ENCODE results near the gene UBE2F.
A peak's percentile ranks its signal among the peaks of the same experiment; 100 is the strongest.
"Not testable (repeated sequence)": the region's sequence is repeated elsewhere in the genome, so short reads cannot be mapped to it uniquely, and the experiment has no call there.

The UBE2F gene

GRCh38 chr2:237980751-237981150, 13.9 kb downstream of the UBE2F start:
- H3K27ac ChIP-seq (replicated peaks) = peak overlapping the region; percentile 65
- no peaks in the 10 kb centered on the region for H3K27me3 ChIP-seq (ENCODE audit: insufficient read depth, poor library complexity, severe bottlenecking)
- TF ChIP-seq GABPA (IDR thresholded peaks at IDR 0.05; ENCODE audit: low read depth) (no peak), POLR2AphosphoS5 (IDR thresholded peaks at IDR 0.05; ENCODE audit: low read depth) (peak; percentile 79; the same call in 1 of the 2 replicates)
- H3K4me3 ChIP-seq (replicated peaks; ENCODE audit: insufficient read depth, low read length) = no peak overlapping the region
- DNase-seq (ENCODE audit: low read depth in 1 of 2, low spot score in 1 of 2) = peak in 1 of 2 experiments; percentile 88

DNA sequence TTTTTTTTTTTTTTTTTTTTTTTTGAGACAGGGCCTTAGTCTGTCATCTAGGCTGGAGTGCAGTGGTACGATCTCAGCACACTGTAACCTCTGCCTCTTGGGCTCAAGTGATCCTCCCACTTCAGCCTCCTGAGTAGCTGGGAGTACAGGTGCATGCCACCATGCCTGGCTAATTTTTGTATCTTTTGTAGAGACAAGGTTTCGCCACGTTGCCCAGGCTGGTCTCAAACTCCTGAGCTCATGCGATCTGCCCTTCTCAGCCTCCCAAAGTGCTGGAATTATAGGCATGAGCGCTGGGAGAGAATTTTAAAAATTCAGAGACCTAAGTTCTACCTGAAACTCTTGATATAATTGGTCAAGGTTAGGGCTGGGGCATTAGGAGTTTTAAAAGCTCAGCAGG, 14.8 kb downstream of the UBE2F start:
- not testable (repeated sequence) for H3K27ac ChIP-seq (replicated peaks); H3K4me3 ChIP-seq (replicated peaks; ENCODE audit: insufficient read depth, low read length); H3K27me3 ChIP-seq (ENCODE audit: insufficient read depth, poor library complexity, severe bottlenecking); DNase-seq (ENCODE audit: low read depth in 1 of 2, low spot score in 1 of 2)

- no peak for TF ChIP-seq GABPA (IDR thresholded peaks at IDR 0.05; ENCODE audit: low read depth)
- no peak for TF ChIP-seq CTCF (IDR thresholded peaks at IDR 0.05; ENCODE audit: insufficient read depth, low read length)
- TF ChIP-seq, protein P1, sequence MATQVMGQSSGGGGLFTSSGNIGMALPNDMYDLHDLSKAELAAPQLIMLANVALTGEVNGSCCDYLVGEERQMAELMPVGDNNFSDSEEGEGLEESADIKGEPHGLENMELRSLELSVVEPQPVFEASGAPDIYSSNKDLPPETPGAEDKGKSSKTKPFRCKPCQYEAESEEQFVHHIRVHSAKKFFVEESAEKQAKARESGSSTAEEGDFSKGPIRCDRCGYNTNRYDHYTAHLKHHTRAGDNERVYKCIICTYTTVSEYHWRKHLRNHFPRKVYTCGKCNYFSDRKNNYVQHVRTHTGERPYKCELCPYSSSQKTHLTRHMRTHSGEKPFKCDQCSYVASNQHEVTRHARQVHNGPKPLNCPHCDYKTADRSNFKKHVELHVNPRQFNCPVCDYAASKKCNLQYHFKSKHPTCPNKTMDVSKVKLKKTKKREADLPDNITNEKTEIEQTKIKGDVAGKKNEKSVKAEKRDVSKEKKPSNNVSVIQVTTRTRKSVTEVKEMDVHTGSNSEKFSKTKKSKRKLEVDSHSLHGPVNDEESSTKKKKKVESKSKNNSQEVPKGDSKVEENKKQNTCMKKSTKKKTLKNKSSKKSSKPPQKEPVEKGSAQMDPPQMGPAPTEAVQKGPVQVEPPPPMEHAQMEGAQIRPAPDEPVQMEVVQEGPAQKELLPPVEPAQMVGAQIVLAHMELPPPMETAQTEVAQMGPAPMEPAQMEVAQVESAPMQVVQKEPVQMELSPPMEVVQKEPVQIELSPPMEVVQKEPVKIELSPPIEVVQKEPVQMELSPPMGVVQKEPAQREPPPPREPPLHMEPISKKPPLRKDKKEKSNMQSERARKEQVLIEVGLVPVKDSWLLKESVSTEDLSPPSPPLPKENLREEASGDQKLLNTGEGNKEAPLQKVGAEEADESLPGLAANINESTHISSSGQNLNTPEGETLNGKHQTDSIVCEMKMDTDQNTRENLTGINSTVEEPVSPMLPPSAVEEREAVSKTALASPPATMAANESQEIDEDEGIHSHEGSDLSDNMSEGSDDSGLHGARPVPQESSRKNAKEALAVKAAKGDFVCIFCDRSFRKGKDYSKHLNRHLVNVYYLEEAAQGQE (IDR thresholded peaks at IDR 0.05; ENCODE audit: insufficient replicate concordance, low read depth) = no peak
- no peak for TF ChIP-seq POLR2AphosphoS5 (IDR thresholded peaks at IDR 0.05; ENCODE audit: low read depth)
- TF ChIP-seq SPI1 (IDR thresholded peaks at IDR 0.05; ENCODE audit: borderline replicate concordance, low read depth) = no peak
- no peak for DNase-seq (ENCODE audit: low read depth in 1 of 2, low spot score in 1 of 2)
- Histone ChIP-seq H3K27ac (replicated peaks) (no peak overlapping the region), H3K27me3 (ENCODE audit: insufficient read depth, poor library complexity, severe bottlenecking) (no peaks in the 10 kb centered on the region), H3K4me3 (replicated peaks; ENCODE audit: insufficient read depth, low read length) (no peak overlapping the region)
Measured at GRCh38 chr2:237982039-237982725, 15.4 kb downstream of the UBE2F start.

GRCh38 chr2:237983922-237984321, 17.1 kb downstream of the UBE2F start:
- TF ChIP-seq CTCF (IDR thresholded peaks at IDR 0.05; ENCODE audit: insufficient read depth, low read length) = no peak
- TF ChIP-seq GABPA (IDR thresholded peaks at IDR 0.05; ENCODE audit: low read depth) = no peak
- no peak for TF ChIP-seq POLR2AphosphoS5 (IDR thresholded peaks at IDR 0.05; ENCODE audit: low read depth)
- TF ChIP-seq SPI1 (IDR thresholded peaks at IDR 0.05; ENCODE audit: borderline replicate concordance, low read depth) = no peak
- Histone ChIP-seq H3K27me3 (ENCODE audit: insufficient read depth, poor library complexity, severe bottlenecking) (no peaks in the 10 kb centered on the region), H3K4me3 (replicated peaks; ENCODE audit: insufficient read depth, low read length) (no peak overlapping the region), H3K27ac (replicated peaks) (peak overlapping the region; percentile 42)
- no peak for DNase-seq (ENCODE audit: low read depth in 1 of 2, low spot score in 1 of 2)

- peak in 1 of 2 experiments; percentile 25 for DNase-seq (ENCODE audit: low read depth in 1 of 2, low spot score in 1 of 2)
- H3K4me3 ChIP-seq (replicated peaks; ENCODE audit: insufficient read depth, low read length) = no peak overlapping the region
- TF ChIP-seq GABPA (IDR thresholded peaks at IDR 0.05; ENCODE audit: low read depth) (no peak), CTCF (IDR thresholded peaks at IDR 0.05; ENCODE audit: insufficient read depth, low read length) (no peak), SPI1 (IDR thresholded peaks at IDR 0.05; ENCODE audit: borderline replicate concordance, low read depth) (no peak), POLR2AphosphoS5 (IDR thresholded peaks at IDR 0.05; ENCODE audit: low read depth) (no peak)
- TF ChIP-seq, protein P1 (IDR thresholded peaks at IDR 0.05; ENCODE audit: insufficient replicate concordance, low read depth) = no peak
- no peak overlapping the region for H3K27ac ChIP-seq (replicated peaks)
- no peaks in the 10 kb centered on the region for H3K27me3 ChIP-seq (ENCODE audit: insufficient read depth, poor library complexity, severe bottlenecking)
Measured at GRCh38 chr2:237987268-237987667, 20.5 kb downstream of the UBE2F start.

Measured in HL-60 (cell line).